HTERT RPE-1 (cell line): ENCODE results near the gene DAB1.

Source experiments
- in situ Hi-C: fragments of 300-500 bp; cut with MboI; formaldehyde crosslinking; loops from 4 replicates; pipeline ENCODE4 v1.14.3; 2020; ENCODE audit warnings: low sequenced_read_pairs

The DAB1 gene

DNA sequence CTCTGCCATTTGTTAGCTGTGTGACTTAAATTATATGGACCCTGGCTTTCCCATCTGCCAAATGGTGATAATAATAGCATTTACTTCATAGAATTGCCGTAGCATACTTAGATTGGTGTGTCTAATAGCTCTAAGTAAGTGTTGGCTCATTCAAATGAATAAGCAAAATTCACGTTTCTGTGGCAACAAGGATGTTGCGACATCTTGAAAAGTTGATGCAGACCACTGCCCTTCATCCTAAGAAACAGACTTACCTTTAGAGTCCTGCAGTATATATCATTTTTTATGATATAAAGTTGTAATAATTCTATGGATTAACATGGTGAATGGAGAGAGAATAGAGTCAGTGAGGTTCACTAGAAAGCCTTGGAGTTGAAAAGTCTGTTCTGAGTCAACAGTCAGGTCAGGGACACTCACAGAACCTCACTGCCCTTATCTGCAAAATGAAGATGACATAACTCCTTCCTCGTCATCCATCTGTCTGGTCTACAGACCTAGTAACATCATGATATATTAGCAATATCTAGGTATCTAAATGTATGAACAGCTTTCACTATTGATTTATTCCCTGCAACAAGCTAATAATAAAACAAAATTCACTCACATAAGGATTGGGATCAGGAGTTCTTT lies 290.8 kb downstream of the DAB1 start:
- in situ Hi-C loops = no loop called here

- in situ Hi-C loops = no loop called here
These were observed 292.0 kb downstream of the DAB1 start for GRCh38 chr1:57131701-57132394.

DNA sequence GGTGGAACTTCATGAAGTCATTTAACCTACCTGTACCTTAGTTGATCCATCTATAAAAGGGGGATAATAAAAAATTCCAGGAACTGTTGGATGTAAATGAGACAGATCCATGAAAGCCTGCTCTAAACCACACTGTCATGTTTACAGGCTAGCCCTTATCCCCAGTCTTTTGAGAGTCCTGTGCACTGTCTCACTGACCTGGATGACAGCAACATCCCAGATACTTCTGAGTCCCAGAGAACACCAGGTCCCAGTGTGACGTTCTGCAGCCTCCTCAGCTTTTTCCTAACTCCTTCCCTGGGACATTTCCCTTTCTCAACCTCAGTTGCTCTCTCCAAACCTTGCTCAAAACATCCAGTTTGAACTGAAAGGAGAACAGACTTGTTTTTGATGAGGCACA lies 292.6 kb downstream of the DAB1 start:
- in situ Hi-C loops = no loop called here

DNA sequence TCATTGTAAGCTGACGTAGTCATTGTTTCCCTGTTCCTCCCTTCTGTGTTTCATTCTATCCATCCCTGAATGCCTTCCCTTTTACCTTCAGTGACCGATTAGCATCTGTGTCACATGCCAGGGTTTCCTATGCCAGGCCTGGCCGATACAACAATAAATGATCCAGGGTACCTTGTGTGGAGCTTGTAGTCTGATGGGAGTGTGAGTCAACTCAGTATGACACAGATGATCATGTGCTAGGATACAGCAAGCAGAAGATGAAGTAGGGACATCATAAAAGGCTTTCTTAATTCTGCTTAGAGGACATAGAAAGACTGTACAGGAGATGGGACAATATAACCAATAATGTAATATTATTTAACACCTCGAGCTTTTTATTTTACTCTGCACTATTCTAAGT lies 294.0 kb downstream of the DAB1 start:
- in situ Hi-C loops = no loop called here

DNA sequence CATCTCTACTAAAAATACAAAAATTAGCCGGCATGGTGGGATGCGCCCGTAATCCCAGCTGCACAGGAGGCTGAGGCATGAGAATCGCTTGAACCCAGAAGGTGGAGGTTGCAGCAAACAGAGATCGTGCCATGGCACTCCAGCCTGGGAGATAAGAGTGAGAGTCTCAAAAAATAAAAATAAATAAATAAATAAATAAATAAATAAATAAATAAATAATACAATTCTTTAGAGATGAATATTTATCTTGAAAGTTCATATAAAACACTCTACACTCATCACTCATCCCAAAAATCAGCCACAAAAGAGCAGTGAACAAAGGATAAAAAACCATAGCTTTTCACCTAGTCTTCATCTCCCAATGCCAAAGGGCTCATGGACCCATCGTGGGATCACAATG lies 295.9 kb downstream of the DAB1 start:
- in situ Hi-C loops = no loop called here

GRCh38 chr1:57124768-57125446 lies 299.0 kb downstream of the DAB1 start:
- in situ Hi-C loops = no loop called here

DNA sequence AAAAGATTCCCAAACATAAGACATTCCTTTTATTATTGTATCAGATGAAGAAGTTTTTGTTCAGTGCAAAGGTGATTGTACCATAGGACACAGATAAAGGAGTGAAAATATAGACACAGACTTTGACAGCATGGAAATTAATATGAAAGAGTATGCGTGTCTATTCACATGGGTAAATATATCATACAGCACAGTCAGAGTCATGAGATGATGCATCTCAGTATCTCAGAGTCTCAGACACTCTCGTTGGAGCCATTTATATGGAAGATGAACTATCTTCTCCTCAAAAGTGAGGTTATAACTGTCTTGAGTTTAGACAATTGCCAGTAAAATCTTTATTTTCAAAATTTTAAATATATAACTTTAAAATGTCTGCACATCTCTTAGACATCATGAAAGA lies 299.7 kb downstream of the DAB1 start:
- in situ Hi-C loops = no loop called here

GRCh38 chr1:57122031-57122430 lies 301.8 kb downstream of the DAB1 start:
- in situ Hi-C loops = no loop called here

GRCh38 chr1:57118948-57119603 lies 304.8 kb downstream of the DAB1 start:
- in situ Hi-C loops = no loop called here

DNA sequence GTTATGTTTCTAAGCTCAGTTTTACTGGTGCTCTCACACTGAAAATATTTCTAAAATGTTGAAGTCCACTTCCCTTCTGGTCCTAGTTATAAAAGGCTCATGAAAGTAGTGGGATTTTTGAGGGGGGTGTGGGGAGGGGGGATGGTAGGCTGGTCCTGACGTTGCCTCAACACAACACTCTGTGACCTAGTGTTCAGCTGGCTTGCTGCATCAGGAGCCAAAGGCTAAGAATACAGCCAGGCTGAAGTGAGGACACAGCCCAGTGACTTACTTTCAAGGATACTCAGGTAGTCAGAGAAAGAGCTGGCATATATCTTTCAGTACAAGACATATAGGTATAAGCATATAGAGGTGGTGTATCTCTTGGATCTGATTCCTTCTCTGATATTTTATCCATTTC lies 306.1 kb downstream of the DAB1 start:
- in situ Hi-C loops = no loop called here

GRCh38 chr1:57116871-57117270 lies 307.0 kb downstream of the DAB1 start:
- in situ Hi-C loops = no loop called here

DNA sequence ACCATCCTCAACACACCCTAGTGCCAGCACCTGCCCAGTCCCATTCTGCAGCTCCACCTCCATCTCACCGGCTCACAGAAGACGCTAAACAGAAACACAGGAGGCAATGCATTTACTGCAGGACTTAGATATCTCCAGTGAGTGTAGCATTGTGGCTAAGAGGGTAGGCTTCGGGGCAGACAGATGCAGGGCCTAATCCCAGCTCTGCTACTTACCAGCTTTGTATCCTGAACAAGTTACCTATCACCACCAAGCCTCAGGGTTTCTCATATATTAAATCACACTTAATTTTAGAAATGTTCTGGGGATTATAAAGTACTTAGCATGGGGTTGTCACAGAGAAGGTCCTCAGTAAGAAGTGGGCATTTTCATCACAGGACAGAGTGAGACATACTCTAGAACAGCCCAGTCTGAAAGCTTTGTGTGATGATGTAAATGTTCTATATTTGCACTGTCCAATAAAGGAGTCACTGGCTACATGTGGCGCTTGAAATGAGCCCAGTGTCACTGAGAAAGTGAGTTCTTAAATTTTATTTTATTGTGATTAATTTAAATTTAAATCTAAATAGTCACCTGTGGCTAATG lies 308.7 kb downstream of the DAB1 start:
- in situ Hi-C loops = no loop called here

- in situ Hi-C loops = no loop called here
These were observed 311.7 kb downstream of the DAB1 start for GRCh38 chr1:57112148-57112547.

DNA sequence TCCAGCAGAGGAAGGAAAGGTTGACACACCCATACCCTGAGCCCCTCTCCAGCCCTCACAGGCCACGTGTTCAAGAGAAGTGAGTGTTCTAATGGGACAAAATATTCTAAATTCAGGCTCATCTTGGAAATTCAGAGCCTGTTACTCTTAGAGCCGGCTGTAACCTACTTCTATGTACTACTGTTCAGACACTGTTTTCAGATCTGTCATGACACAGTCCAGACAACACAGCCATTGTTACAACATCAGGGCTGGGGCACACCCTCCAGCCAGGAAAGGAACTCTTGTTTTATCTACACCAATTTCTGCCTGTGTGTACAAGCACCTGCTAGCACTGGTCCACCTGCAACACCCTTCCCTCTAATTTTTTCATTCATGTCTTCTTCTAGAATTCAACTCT lies 312.7 kb downstream of the DAB1 start:
- in situ Hi-C loops = no loop called here

DNA sequence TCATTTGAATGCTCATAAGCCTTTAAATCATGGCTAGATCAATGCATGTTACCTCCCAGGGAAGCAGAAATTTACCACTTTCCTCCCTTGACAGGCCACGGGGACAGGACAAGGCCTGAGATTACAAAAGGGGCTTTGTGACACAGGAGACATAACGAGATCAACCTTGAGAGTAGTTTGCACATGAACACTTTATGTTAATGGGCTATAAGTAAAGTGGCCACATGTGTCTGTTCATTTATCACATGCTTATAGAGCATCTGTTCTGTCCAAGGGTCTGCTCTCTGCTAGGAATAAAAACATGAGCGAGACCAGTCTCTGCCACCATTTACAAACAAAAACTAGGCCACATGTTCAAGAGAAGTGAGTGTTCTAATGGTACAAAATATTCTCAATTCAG lies 314.0 kb downstream of the DAB1 start:
- in situ Hi-C loops = no loop called here

- in situ Hi-C loops = no loop called here
These were observed 314.6 kb downstream of the DAB1 start for GRCh38 chr1:57109247-57109646.

GRCh38 chr1:57106296-57106695 lies 317.6 kb downstream of the DAB1 start:
- in situ Hi-C loops = no loop called here

DNA sequence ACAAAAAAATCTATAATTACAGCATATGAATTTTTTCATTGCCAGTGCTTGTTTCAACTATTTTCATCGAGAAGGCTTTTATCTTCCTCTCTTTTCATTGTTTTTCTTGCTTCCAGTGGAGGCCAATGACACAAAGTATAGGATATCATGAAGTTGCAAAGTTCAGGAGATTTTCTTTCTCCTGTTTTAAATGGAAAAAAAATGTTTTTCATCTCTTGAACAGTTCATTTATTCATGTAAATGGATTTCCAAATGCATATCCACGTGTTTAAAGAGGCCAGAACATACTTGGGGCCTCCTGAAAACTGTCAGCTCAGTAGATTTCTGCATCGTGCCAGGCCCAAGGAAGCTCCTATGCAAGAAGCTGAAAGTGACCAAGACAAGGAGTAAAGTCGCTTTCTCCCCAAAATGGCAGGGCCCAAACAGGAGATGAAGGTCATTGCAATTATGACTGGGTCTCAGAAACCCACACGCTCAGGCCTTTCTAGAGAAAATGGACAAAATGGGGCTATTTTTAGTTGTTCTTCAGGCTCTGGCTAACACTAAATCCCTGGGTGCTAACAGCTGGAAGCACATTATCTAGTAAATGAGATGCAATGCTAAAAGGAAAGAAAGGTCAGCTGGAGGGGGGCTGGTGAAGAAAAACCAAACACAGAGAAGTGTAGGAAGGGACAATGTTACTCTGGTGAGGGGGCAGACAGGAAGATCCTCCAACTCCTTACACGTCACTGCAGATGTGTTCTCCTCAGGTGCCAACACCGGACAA lies 321.1 kb downstream of the DAB1 start:
- in situ Hi-C loops = no loop called here

GRCh38 chr1:57101209-57101608 lies 322.7 kb downstream of the DAB1 start:
- in situ Hi-C loops = no loop called here

DNA sequence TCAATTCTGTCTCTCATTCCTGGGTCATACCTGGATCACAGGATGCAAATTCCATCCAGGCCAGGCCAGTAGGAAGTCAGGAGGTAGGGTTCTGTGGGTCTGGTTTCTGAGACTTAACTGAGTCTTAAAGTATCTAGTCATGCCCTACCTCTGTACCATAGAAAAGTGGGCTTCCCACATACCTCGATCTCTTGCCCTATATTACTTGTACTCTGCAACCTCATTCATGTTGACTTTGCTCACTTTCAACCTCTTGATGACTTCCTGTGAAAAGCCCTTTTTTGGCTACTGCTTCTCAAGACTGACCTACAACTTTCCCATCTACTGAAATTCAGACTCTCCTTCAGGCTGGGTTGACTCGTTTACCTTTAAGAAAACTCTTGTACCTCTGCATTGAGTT lies 329.1 kb downstream of the DAB1 start:
- in situ Hi-C loops = no loop called here

GRCh38 chr1:57093122-57093521 lies 330.7 kb downstream of the DAB1 start:
- in situ Hi-C loops = no loop called here
